NOMO-1 treated with DMSO at 0.1 percent for 48 hours (cell line): Measurements from ENCODE around the gene UBR7.
A peak's percentile ranks its signal among the peaks of the same experiment; 100 is the strongest.
"Not testable (repeated sequence)": the region's sequence is repeated elsewhere in the genome, so short reads cannot be mapped to it uniquely, and the experiment has no call there.

ENCODE experiments used
- DNase-seq: peaks from one replicate; lab custom pipeline; 2025; ENCODE audit not compliant: unreplicated experiment; lab: John Stamatoyannopoulos, UW

Gene UBR7

GRCh38 chr14:93186956-93187355 is 20.1 kb upstream of the UBR7 start:
- DNase-seq, result no peak

- DNase-seq, result no peak
These were observed 11.6 kb upstream of the UBR7 start for GRCh38 chr14:93195316-93195999.

DNA sequence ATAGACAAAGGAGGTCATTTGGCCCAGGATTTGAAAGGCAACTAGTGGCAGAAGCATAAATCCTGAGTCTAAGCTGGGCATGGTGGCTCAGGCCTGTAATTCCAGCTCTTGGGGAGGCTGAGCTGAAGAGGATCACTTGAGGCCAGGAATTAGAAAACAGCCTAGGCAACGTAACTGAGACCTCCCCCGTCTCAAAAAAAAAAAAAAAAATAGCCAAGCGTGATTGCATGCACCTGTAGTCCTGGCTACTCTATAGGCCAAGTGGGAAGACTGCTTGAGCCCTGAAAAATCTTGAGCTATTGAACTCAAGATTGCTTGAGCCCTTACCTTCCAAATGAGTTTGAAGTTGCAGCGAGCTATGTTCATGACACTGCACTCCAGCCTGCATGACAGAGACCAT is 8.0 kb upstream of the UBR7 start:
- no peak for DNase-seq

- no peak for DNase-seq
These were observed 6.5 kb upstream of the UBR7 start for GRCh38 chr14:93200553-93200952.

DNA sequence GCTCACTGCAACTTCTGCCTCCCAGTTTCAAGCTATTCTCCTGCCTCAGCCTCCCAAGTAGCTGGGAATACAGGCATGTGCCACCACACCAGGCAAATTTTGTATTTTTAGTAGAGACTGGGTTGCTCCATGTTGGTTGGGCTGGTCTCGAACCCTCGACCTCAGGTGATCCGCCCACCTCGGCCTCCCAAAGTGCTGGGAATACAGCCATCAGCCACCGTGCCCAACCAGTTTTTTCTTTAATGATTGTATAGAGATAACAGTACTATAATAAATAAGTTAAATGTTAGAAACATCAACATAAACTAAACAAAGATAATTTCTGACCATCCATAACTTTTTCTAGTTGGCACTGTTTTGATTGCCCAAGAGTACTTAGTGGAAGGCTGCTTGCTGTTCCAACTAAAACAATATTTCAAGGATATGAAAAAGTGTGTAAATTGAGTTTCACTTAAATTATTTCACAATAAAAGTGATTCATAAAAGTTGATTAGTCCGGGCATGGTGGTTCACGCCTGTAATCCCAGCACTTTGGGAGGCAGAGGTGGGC is 5.8 kb upstream of the UBR7 start:
- DNase-seq, result no peak

DNA sequence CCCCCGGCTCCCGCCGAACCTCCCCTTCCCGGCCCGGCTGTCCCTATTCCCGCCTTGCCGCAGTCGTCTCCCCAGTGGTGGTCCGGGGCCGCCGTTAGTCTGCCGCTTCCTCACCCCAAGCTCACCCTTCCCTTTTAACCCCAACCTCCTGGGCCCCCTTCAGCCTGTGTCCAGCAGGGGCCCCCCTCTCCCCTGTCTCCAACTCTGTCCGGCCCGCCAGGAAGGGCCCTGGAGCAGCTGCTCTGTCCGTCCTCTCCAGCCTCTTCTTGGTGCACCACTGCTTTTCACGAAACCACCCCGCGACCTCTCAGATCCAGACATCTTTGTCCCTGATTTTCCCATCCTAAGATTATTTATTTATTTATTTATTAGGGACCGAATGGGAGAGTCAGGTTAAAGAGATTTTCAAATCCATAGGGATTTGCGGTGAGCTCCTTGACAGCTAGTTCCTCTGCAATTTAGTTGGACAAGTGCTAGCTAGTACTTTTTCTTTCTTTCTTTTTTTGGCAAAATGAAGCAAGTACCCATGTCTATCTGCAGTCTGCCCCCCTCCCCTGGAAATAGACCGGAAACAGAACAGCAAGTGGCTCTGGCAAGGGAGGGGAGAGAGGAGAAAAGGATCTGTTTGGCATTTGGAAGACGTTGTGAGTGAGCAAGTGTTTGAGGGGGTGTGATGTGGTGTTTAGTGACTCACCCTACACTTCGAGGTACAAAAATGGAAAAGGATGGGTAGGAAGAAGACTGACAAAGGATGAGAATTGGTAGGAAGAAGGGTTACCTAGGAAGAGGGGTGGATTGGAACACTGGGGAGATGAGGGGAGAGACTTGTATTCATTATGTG is 632 bp downstream of the UBR7 start:
- DNase-seq, result peak; percentile 55

GRCh38 chr14:93212432-93212831 is 5.4 kb downstream of the UBR7 start:
- DNase-seq, result no peak

DNA sequence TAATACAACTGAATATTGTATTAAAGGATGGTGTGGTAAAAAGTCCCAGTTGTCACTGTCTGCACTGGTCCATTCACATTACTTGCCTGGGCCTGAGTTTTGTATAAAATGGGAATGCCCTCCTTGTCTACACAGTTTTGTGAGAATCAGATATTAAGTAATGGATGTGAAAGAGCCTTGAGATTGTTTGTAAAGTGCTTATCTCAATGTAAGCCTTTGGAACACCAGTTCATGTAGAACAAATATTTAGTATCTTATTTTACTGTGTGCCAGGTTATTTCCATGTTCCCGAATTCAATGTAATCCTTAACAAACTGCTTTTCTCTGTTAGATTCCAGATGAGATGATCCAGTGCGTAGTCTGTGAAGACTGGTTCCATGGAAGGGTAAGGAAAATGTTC is 7.5 kb downstream of the UBR7 start:
- no peak for DNase-seq

DNA sequence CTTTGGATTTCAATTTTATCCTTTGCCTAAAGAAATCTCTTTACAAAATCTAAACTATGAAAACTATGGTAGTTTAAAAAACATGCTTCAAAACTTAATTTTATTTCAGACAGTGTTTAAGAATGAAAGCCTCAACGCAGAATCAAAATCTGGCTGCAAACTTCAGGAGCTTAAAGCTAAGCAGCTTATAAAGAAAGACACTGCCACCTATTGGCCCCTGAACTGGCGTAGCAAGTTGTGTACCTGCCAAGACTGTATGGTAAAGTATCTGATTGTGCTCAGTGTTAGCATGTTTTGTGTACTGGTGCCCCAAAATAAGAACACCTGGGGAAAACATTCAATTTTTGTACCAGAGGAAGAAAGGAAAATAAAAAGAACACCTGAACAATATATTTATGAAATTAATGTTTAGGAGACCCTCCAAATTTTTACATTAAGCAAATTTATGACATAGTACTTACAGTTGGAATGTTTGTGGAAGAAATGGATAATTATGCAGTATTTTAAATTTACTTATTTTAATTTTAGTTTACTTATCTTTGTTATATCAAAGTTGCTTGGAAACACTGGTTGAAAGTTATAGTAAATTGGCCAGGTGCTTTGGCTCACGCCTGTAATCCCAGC is 12.2 kb downstream of the UBR7 start:
- peak; percentile 37 for DNase-seq

GRCh38 chr14:93220509-93220908 is 13.5 kb downstream of the UBR7 start:
- no peak for DNase-seq

GRCh38 chr14:93223565-93223964 is 16.5 kb downstream of the UBR7 start:
- DNase-seq, result no peak

DNA sequence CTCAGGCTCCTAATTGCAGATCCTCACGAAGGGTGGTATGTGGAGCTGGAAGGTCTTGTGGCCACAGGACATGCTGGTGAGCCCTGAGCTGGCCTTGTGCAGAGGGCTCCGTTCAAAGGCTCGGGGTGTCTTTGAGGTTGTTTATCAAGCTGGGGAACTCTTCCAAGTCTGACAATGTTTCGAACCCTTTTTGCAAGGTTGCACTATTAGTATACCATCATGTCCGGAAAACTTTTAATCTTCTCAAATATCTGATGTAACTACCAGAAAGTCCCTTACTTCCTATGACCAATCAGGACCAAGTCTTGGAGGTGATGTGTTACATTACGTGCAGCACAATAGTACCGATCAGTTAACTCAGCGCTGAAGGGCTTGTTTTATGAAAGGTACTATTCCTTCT is 21.5 kb downstream of the UBR7 start:
- no peak for DNase-seq

DNA sequence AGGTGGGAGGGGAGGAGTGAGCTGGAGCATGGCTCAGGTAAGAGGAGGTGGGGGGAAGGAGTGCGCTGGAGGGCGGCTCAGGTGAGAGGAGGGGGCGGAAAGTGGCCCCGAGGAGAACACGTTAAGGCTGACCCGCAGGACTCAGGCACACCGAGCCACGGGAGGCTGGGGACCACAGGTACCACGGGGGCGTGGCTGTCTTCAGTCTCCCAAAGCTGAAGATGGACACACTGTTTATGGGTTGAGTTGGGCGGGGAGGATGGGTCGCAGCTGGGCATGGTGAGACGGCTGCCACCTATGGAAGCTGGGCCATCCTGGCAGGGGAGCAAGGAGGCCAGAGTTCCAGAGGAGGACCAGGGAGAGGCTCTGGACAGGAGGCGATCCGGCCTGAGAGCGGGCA is 23.5 kb downstream of the UBR7 start:
- DNase-seq, result no peak

DNA sequence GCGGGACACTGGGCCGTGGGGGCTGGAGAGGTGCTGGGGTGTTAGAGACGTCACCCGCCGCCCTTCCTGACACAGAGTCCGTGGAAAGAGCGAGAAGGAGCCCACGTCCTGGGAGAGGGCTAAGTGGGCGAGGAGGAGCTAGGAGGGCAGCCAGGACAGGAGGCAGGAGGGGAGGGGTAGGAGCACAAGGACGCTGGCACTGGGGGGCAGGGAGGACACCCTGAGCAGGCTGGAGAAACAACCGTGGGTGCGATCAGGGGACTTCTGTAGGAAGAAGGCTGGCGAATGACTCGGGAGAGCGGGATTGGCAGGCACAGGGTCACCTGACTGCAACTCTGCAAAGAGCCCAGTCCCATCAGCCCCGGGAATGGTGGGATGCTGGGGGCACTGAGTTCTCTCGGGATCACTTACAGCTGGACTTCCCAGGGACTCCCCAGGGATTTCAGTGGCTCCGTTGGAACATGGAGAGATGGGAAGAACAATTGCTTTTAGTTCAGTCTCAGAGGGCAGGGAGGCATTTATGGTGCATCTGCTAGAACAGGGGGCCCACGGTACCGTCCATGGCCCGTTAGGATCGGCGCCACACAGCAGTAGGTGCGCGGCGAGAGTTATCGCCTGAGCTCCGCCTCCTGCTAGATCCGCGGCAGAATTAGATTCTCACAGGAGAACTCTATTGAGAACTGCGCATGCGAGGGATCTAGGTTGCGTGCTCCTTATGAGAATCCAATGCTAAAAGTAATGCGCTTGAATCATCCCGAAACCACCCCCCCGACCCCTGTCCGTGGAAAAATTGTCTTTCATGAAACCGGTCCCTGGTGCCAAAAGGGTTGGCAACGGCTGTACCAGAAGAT is 24.3 kb downstream of the UBR7 start:
- DNase-seq, result no peak

DNA sequence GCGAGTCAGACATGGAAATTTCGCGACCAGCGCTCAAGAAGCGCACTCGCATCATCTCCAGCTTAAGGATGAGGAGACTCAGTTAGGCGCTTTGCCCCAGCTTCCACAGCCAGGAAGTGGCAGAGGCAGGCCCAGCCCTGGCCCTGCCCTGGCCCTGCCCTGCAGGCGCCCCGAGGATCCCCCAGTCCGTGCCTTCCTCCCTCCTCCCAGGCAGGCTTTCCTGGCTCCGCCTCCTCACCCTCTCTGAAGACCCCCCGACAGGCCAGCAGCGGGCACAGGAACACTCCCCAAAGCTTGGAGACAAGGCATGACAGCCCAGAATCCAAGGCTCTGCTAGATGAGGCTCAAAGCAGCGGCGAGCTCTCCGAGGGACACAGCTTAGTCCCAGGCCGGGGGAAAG is 25.1 kb downstream of the UBR7 start:
- DNase-seq, result no peak

- not testable (repeated sequence) for DNase-seq
These were observed 26.0 kb downstream of the UBR7 start for GRCh38 chr14:93233078-93233477.

- no peak for DNase-seq
These were observed 27.7 kb downstream of the UBR7 start for GRCh38 chr14:93234798-93235197.

DNA sequence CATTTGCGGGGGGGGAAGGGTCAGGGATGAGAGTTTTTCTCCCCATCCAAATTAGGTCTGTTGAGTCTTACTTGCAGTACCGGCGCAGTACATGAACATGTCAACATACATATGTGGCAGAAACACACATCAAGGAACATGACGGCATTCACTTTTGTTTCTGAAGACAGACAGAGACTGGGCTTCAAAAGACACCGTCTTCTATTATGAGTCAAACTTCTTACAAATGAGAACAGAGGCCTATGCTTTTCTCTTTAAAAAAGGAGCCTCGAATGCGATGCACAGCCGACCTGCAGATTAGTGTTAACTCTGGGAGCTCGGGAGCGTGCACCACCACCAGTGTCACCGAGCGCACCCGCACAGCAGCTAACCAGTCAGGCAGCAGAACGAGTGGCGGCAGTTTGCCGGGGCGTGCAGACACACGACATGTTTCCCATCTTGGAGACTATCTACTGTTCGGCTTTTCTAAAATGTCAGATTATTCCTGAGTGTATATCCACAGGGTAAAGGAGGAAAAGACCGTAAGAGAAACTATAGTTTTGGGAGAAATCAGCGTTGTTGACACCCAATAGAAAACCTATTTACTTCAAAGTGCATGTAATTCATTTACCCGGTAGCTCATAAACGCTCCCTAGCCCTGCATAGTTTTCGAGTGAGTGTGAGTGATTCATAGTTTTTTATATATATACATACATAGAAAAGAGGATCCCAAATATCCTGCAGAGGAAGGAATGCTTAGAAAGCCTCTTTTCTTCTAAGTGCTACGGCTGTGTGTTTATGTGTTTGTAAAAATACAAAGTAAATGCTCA is 33.0 kb downstream of the UBR7 start:
- no peak for DNase-seq

GRCh38 chr14:93240678-93241000 is 33.6 kb downstream of the UBR7 start:
- DNase-seq, result no peak

DNA sequence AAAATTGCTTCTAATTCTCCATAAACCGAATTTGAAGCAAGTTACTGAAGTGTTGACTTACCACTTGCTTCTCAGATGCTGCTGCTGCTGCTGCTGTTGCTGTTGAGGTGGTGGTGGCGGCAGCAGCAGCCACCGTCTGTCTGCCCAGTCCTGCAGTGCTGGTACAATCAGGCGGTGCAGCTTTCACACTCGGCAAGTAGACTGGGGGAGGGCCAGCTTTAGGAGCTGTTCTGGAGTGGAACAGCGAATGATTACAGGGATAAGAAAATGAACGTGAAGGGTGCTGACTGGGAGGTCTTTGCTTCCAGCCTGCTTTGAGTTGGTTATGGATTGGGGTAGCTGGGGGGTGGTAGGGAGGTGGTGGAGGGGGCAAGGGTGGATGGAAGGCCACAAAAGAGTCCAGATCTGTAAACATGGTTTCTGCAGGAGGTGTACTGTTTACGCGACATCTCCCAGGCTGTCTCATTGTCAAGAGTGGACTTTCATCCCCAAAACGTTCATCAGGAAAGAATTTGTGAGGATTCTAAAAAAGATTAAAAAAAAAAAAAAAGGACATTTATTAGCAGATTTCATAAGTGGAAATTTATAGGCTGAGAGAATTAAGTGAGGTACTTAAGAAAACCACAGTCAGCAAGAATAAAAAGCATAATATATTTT is 38.8 kb downstream of the UBR7 start:
- DNase-seq, result no peak
